ENCODE data around the gene MALRD1. TPM values are rescaled to one million over a fixed set of nuclear protein-coding genes. Genes with fewer than 3 reads are reported as not detected.
"Not testable (repeated sequence)": the region's sequence is repeated elsewhere in the genome, so short reads cannot be mapped to it uniquely, and the experiment has no call there.

The MALRD1 gene
- total RNA-seq, 4 donors from 2014 or later, result 0.33 to 7.5 (median 1.1) TPM

DNA sequence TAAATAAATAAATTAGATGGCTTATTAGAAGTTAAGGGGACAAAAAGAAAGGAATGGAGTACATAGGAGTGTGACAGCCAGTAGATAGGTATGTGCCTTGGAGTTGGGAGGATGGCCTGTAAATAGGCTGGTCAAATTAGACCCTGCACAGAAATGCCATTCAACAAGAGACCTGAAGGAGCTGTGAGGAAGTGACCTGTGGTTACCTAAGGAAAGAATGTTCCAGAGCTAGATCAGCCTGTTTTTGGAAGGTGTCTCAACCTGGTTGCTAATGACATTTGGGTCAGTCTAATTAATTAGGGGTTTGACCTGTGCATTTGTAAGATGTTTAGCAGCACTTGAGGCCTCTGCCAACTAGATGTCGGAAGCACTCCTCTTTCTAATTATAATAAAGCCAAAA is 452.4 kb downstream of the MALRD1 start:
- Histone ChIP-seq H3K9me3 (no peaks in the 10 kb centered on the region), H3K4me3 (no peak overlapping the region), H3K27me3 (no peaks in the 10 kb centered on the region), H3K4me1 (peaks cover 0 to 23% (median 13%) of the 10 kb centered on the region in 4 donors), H3K27ac (replicated peaks in 1 of 4) (no peak overlapping the region), H3K36me3 (no peaks in the 10 kb centered on the region)
- no peak for DNase-seq (ENCODE audit: extremely low spot score)
- TF ChIP-seq POLR2A (IDR thresholded peaks at IDR 0.05; ENCODE audit: low read depth), result no peak
- intact Hi-C loops (cut with DNase I), result no loop called here
- WGBS, result 50% methylated on average over 1 of the region's 1 CpG

DNA sequence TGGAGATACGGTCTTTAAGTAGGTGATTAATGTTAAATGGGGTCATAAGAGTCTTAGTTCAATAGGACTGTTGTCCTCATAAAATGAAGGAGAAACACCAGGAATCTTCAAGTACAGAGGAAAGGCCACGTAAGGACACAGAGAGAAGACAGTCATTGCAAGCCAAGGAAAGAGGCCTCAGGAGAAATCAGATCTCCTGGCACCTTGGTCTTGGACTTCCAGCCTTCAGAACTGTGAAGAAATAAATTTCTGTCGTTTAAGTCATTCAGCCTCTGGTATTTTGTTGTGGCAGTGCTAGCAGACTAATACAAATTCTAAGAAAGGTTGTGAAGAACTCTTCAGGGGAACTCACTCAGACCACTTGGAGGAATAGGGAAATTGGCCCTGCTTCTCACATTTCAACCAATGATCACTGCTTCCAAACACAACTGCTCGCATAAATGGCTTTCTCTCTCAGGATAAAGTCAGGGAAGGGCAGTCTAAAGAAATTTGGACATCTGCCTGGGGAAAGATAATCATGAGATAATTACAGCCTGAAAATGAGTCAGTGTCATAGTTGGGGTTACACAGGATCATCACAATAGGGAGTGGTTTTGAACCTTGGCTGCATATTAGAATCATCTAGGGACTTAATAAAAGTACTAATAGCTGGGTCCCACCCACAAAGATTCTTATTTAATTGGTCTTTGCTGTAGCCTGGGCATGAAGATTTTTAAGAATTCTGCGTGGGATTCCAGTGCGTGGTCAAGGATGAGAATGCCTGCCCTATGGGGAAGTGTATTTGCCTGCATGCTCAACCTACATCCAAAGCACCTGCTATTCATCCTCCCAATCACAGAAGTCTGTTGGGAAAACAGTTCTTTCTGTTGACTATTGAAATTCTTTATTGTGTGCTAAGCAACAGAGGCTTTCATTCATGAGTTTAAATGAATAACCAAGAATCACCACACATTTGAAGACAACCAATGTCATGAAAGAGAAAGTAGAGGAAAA is 457.0 kb downstream of the MALRD1 start:
- intact Hi-C loops (cut with DNase I), result no loop called here
- Histone ChIP-seq H3K4me3 (no peak overlapping the region), H3K4me1 (peaks cover 0 to 10% (median 7%) of the 10 kb centered on the region in 4 donors), H3K36me3 (no peaks in the 10 kb centered on the region), H3K9me3 (no peaks in the 10 kb centered on the region), H3K27ac (replicated peaks in 1 of 4) (no peak overlapping the region), H3K27me3 (no peaks in the 10 kb centered on the region)
- WGBS, result 65% methylated on average over 6 of the region's 6 CpGs
- TF ChIP-seq POLR2AphosphoS5 (IDR thresholded peaks at IDR 0.05) (no peak), EP300 (IDR thresholded peaks at IDR 0.05) (no peak), POLR2A (IDR thresholded peaks at IDR 0.05; ENCODE audit: low read depth) (no peak)
- TF ChIP-seq, protein P1, sequence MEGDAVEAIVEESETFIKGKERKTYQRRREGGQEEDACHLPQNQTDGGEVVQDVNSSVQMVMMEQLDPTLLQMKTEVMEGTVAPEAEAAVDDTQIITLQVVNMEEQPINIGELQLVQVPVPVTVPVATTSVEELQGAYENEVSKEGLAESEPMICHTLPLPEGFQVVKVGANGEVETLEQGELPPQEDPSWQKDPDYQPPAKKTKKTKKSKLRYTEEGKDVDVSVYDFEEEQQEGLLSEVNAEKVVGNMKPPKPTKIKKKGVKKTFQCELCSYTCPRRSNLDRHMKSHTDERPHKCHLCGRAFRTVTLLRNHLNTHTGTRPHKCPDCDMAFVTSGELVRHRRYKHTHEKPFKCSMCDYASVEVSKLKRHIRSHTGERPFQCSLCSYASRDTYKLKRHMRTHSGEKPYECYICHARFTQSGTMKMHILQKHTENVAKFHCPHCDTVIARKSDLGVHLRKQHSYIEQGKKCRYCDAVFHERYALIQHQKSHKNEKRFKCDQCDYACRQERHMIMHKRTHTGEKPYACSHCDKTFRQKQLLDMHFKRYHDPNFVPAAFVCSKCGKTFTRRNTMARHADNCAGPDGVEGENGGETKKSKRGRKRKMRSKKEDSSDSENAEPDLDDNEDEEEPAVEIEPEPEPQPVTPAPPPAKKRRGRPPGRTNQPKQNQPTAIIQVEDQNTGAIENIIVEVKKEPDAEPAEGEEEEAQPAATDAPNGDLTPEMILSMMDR (IDR thresholded peaks at IDR 0.05), result no peak
- DNase-seq (ENCODE audit: extremely low spot score), result no peak

DNA sequence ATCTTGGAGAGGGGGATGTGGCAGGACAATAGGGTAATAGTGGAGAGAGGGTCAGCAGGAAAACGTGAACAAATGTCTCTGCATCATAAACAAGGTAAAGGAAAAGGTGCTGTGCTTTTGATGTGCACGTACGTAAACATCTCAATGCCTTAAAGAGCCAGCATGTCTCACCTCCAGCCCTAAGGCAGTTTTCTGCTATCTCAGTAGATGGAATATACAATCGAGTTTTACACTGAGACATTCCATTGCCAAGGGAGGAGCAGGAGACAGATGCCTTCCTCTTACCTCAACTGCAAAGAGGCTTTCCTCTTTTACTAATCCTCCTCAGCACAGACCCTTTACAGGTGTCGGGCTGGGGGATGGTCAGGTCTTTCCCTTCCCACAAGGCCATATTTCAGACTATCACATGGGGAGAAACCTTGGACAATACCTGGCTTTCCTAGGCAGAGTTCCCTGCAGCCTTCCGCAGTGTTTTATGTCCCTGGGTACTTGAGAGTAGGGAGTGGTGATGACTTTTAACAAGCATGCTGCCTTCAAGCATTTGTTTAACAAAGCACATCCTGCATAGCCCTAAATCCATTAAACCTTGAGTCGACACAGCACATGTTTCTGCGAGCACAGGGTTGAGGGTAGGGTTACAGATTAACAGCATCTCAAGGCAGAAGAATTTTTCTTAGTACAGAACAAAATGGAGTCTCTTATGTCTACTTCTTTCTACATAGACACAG is 461.6 kb downstream of the MALRD1 start:
- H3K4me3 ChIP-seq; H3K4me1 ChIP-seq; intact Hi-C loops (cut with DNase I): not testable (repeated sequence)

DNA sequence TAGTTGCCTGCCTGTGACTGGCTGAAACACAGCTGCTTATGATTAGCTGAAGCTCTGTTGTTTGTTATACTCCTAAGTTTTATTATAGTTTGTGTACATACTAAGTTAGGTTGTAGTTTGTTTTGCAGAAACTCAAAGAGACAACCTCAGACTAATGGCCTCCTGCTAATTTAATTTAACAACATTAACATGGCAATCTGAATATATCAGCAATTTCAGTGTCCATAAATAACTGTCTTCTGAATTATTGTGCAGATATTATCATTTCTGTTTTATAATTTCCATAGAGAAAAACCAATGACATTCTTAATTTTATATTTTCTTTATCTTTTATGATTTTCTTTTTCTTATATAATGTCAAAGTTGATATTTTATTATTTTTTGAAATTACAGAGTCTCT is 469.5 kb downstream of the MALRD1 start:
- Histone ChIP-seq H3K4me1 (no peaks in the 10 kb centered on the region), H3K36me3 (no peaks in the 10 kb centered on the region), H3K27me3 (no peaks in the 10 kb centered on the region), H3K9me3 (peaks cover 0 to 12% (median 0%) of the 10 kb centered on the region in 4 donors), H3K27ac (replicated peaks in 1 of 4) (no peak overlapping the region), H3K4me3 (no peak overlapping the region)
- DNase-seq (ENCODE audit: extremely low spot score), result no peak
- intact Hi-C loops (cut with DNase I), result no loop called here
- TF ChIP-seq POLR2A (IDR thresholded peaks at IDR 0.05; ENCODE audit: low read depth) (no peak), POLR2AphosphoS5 (IDR thresholded peaks at IDR 0.05) (no peak), EP300 (IDR thresholded peaks at IDR 0.05) (no peak)
- TF ChIP-seq, protein P1 (IDR thresholded peaks at IDR 0.05), result no peak

More for the DNA sequence above, 461.6 kb downstream of the MALRD1 start:
- not testable (repeated sequence) for H3K27ac ChIP-seq (replicated peaks in 1 of 4); H3K9me3 ChIP-seq; H3K27me3 ChIP-seq; H3K36me3 ChIP-seq; DNase-seq (ENCODE audit: extremely low spot score)
- WGBS, result 73% methylated on average over 8 of the region's 8 CpGs

DNA sequence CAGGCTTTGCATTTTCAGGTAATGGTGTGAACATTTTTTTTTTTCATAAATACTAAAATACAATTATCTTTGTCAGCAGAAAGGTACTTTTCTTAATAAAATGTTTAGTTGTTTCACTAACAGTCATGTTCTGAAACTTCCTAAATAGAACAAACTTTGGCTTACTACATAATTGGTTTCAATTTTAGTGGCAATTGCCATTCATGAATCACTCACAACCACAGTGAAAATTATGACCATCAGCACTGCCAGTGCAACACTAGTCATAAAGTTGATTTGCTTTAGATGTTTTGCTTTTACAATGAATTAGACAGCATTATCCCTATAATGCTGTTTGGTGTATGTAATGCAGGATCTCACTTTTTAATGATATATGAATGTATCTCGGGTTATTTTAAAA is 470.0 kb downstream of the MALRD1 start:
- TF ChIP-seq POLR2AphosphoS5 (IDR thresholded peaks at IDR 0.05) (no peak), EP300 (IDR thresholded peaks at IDR 0.05) (no peak)
- H3K36me3 ChIP-seq, result no peaks in the 10 kb centered on the region
- no peak for DNase-seq (ENCODE audit: extremely low spot score)
- H3K27ac ChIP-seq (replicated peaks in 1 of 4), result no peak overlapping the region
- intact Hi-C loops (cut with DNase I), result no loop called here
- H3K4me3 ChIP-seq, result no peak overlapping the region
- peaks cover 0 to 12% (median 0%) of the 10 kb centered on the region in 4 donors for H3K9me3 ChIP-seq
- no peaks in the 10 kb centered on the region for H3K27me3 ChIP-seq
- WGBS, result 94% methylated on average over 1 of the region's 1 CpG
- H3K4me1 ChIP-seq, result no peaks in the 10 kb centered on the region

DNA sequence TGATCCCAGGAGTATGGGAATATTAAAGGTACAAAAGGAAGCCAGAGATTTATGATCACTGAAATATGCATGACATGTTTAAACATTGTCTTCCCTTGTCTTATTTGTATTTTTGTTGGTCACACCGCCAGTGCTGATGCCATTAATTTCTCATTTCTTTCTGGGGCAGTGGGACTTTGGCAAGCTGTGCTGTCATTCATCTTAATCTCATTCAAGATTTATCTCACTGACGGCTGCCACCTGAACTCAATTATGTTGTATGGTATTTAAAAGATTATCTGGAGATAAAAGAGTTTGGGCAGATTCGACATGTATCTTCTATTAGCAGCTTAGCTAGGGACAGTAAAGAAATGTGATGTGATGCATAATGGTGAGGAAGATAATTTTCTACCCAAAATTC is 482.7 kb downstream of the MALRD1 start:
- no peaks in the 10 kb centered on the region for H3K36me3 ChIP-seq
- H3K27ac ChIP-seq (replicated peaks in 1 of 4), result no peak overlapping the region
- no peaks in the 10 kb centered on the region for H3K4me1 ChIP-seq
- intact Hi-C loops (cut with DNase I), result no loop called here
- H3K4me3 ChIP-seq, result no peak overlapping the region
- no peaks in the 10 kb centered on the region for H3K9me3 ChIP-seq
- TF ChIP-seq POLR2A (IDR thresholded peaks at IDR 0.05; ENCODE audit: low read depth) (no peak), POLR2AphosphoS5 (IDR thresholded peaks at IDR 0.05) (no peak), EP300 (IDR thresholded peaks at IDR 0.05) (no peak)
- TF ChIP-seq, protein P1 (IDR thresholded peaks at IDR 0.05), result no peak
- DNase-seq (ENCODE audit: extremely low spot score), result no peak
- 42% methylated on average over 3 of the region's 3 CpGs for WGBS
- no peaks in the 10 kb centered on the region for H3K27me3 ChIP-seq
